Cardiac fibroblast (primary cell): ENCODE results near the gene SLC36A3.

Experiments
- DNase-seq, 2 donors: peaks; one replicate each; pipeline versions ENCODE4 v3.0.0 to v3.0.0-alpha.2; 2010; ENCODE audit warnings: low read depth in 2 of 2
- H3K4me3 ChIP-seq, 2 donors: replicated peaks in 1 of 2; 1 replicate in 1 of 2; 2 replicates in 1 of 2; pipeline ENCODE4 v1.5.1; 2011; ENCODE audit warnings: low read depth in 2 of 2, low read length in 2 of 2, mild to moderate bottlenecking in 2 of 2, moderate library complexity in 1 of 2
- CTCF ChIP-seq: IDR thresholded peaks from one replicate; pipeline ENCODE4 v1.5.1; 2011; ENCODE audit warnings: low read depth, mild to moderate bottlenecking, low read length, inconsistent platforms

Gene SLC36A3

DNA sequence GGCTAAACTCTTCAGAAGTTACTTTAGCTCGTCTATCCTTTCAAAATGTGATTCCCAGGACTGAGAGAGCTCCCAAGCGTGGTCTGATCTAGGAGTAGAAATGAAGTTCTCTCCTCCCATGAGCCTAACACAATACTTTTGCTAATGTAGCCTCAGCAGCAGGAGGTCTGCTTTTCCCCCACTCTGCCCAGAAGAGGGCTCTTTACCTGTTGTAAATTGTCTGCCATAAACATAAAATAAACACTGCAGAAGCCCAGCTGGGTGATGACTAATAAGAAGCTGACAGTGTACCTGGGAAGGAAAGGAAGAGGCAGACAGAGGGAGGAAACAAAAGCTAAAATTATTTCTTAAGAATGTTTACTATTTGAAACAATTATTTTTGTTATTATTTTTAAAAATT is 15.4 kb downstream of the SLC36A3 start:
- no peak for DNase-seq
- H3K4me3 ChIP-seq, result no peak overlapping the region
- no peak for TF ChIP-seq CTCF

GRCh38 chr5:151286246-151286645 is 17.3 kb downstream of the SLC36A3 start:
- TF ChIP-seq CTCF, result no peak
- DNase-seq, result no peak

DNA sequence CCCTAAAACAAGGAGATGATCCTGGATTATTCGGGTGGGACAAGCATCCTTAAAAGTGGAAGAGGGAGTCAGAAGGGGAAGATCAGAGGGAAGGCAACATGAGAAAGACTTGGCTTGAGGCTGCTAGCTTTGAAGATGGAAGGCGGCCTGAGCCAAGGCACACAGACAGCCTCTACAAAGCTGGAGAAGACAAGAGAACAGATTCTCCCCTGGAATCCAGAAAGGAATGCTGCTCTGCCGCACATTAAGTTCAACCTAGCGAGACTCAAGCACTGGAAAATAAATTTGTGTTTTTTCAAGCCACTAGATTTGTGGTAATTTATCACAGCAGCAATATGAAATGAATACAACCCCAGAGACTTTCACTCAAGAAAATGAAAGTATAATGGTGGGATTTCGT is 17.9 kb downstream of the SLC36A3 start:
- TF ChIP-seq CTCF, result no peak
- no peak for DNase-seq
- no peak overlapping the region for H3K4me3 ChIP-seq

More at GRCh38 chr5:151286246-151286645, 17.3 kb downstream of the SLC36A3 start:
- no peak overlapping the region for H3K4me3 ChIP-seq

DNA sequence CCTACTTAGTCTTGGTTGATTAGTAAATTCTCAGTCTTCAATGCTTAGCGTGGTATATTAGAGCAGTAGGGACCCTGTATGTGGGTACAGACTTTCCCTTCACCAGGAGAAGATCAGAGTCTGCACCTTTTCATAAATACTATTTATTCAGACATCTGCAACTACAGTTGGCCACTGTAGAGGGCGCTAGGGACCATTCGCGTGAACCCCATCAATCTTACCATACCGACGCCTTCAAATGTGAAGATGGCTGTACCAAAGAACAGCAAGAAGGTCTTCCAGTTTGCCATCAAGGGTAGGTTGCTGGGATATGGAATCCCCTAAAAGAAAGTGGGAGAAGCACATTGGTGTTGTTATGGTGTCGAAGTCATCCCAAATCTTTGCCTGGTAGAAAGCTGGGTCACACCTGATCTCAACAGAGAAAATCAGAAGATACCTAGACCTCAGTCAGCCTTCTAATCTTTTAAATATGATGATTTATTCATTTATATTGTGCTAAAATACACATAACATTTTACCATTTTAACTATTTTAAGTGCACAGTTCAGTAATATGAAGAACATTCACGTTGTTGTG is 19.1 kb downstream of the SLC36A3 start:
- TF ChIP-seq CTCF, result no peak
- H3K4me3 ChIP-seq, result no peak overlapping the region
- DNase-seq, result no peak

- DNase-seq, result no peak
- H3K4me3 ChIP-seq, result no peak overlapping the region
- no peak for TF ChIP-seq CTCF
Observed at GRCh38 chr5:151283120-151283825, 20.3 kb downstream of the SLC36A3 start.

GRCh38 chr5:151281001-151281639 is 22.4 kb downstream of the SLC36A3 start:
- H3K4me3 ChIP-seq, result no peak overlapping the region
- no peak for TF ChIP-seq CTCF
- no peak for DNase-seq
